ENCODE data around the gene RAB4A.

GRCh38 chr1:229334269-229334668, 63.4 kb downstream of the RAB4A start:
- TF ChIP-seq EZH2 (IDR thresholded peaks at IDR 0.05) (no peak), CTCF (IDR thresholded peaks at IDR 0.05) (no peak)
